IMR-90 (cell line): ENCODE data around the gene NHSL1. TPM values are rescaled to one million over a fixed set of nuclear protein-coding genes. Genes with fewer than 3 reads are reported as not detected.

ENCODE experiments used
- ATAC-seq: fragments of 200-7000 bp; cut with Tn5 transposase; 2 replicates; pipeline ENCODE4 v1.9.1; 2020; ENCODE audit warnings: low read depth, mild to moderate bottlenecking, moderate library complexity
- BruUV-seq: library from RNA; stranded (reverse); fragments of 400-500 nt; replicated peaks from 2 replicates; lab custom pipeline; 2021; lab: Mats Ljungman, UMichigan
- CTCF ChIA-PET: fragments of 300-600 bp; formaldehyde crosslinking; extraction: SDS; loops from one replicate; lab custom pipeline; 2021; ENCODE audit warnings: antibody characterized with exemption; lab: Yijun Ruan, JAX
- POLR2A ChIA-PET: fragments of 300-600 bp; sonication (Branson Sonifier 250); formaldehyde crosslinking; loops from one replicate; lab custom pipeline; 2022; ENCODE audit warnings: antibody characterized with exemption; ENCODE audit not compliant: unreplicated experiment; lab: Charles Lee
- DNase-seq: peaks from one replicate; pipeline ENCODE4 v3.0.0; 2013
- H2AFZ ChIP-seq: replicated peaks from 2 replicates; pipeline ENCODE3; 2013; ENCODE audit warnings: low read length, mild to moderate bottlenecking; ENCODE audit not compliant: poor library complexity
- H2AK5ac ChIP-seq: 2 replicates; pipeline ENCODE4 v1.6.1; 2013; ENCODE audit warnings: low read depth, low read length, inconsistent platforms
- H2AK9ac ChIP-seq: replicated peaks from 2 replicates; pipeline ENCODE3; 2013; ENCODE audit warnings: mild to moderate bottlenecking, low read depth, low read length, moderate library complexity; ENCODE audit not compliant: poor library complexity
- H2BK120ac ChIP-seq: 2 replicates; pipeline ENCODE4 v1.6.1; 2013; ENCODE audit warnings: low read depth, low read length, inconsistent platforms
- H2BK15ac ChIP-seq: 3 replicates; pipeline ENCODE4 v1.6.1; 2013; ENCODE audit warnings: low read depth, low read length, inconsistent platforms
- H2BK20ac ChIP-seq: 2 replicates; pipeline ENCODE4 v1.6.1; 2013; ENCODE audit warnings: low read depth, mild to moderate bottlenecking, inconsistent platforms, low read length, moderate library complexity
- H2BK5ac ChIP-seq: 2 replicates; pipeline ENCODE4 v1.6.1; 2013; ENCODE audit warnings: mild to moderate bottlenecking, low read depth, low read length, inconsistent platforms; ENCODE audit not compliant: poor library complexity, severe bottlenecking
- H3K14ac ChIP-seq: replicated peaks from 2 replicates; pipeline ENCODE4 v1.6.1; 2013; ENCODE audit warnings: low read depth, low read length, inconsistent platforms
- H3K18ac ChIP-seq: 2 replicates; pipeline ENCODE4 v1.6.1; 2013; ENCODE audit warnings: low read depth, low read length, control low read depth
- H3K23ac ChIP-seq: 2 replicates; pipeline ENCODE4 v1.6.1; 2013; ENCODE audit warnings: low read depth, low read length, inconsistent platforms
- H3K27ac ChIP-seq: 2 replicates; pipeline ENCODE4 v1.5.1; 2013; ENCODE audit warnings: mild to moderate bottlenecking, control low read depth, low read length; ENCODE audit not compliant: insufficient read depth
- H3K27me3 ChIP-seq: 2 replicates; pipeline ENCODE4 v1.6.1; 2013; ENCODE audit warnings: low read length; ENCODE audit not compliant: control insufficient read depth, insufficient read depth
- H3K36me3 ChIP-seq: 2 replicates; pipeline ENCODE4 v1.6.1; 2013; ENCODE audit warnings: low read length, mixed read lengths; ENCODE audit not compliant: control insufficient read depth, insufficient read depth
- H3K4ac ChIP-seq: 2 replicates; pipeline ENCODE4 v1.6.1; 2013; ENCODE audit warnings: low read depth, low read length, inconsistent platforms
- H3K4me1 ChIP-seq: 2 replicates; pipeline ENCODE4 v1.6.1; 2013; ENCODE audit warnings: low read length, mixed read lengths; ENCODE audit not compliant: control insufficient read depth, insufficient read depth
- H3K4me2 ChIP-seq: 2 replicates; pipeline ENCODE4 v1.6.1; 2013; ENCODE audit warnings: low read depth, mild to moderate bottlenecking, control low read depth, low read length, moderate library complexity
- H3K4me3 ChIP-seq: 2 replicates; pipeline ENCODE4 v1.5.1; 2013; ENCODE audit warnings: low read depth, mild to moderate bottlenecking, control low read depth, low read length, moderate library complexity; ENCODE audit not compliant: insufficient read depth
- H3K56ac ChIP-seq: 2 replicates; pipeline ENCODE4 v1.6.1; 2013; ENCODE audit warnings: low read length, inconsistent platforms; ENCODE audit not compliant: insufficient read depth; ENCODE audit errors: extremely low read depth
- H3K79me1 ChIP-seq, 2 experiments: 2 replicates each; pipeline ENCODE4 v1.6.1; 2013; ENCODE audit warnings: low read length in 2 of 2, inconsistent platforms in 1 of 2, low read depth in 1 of 2
- H3K9ac ChIP-seq: 2 replicates; pipeline ENCODE4 v1.6.1; 2013; ENCODE audit warnings: low read depth, low read length, control low read depth
- H3K9me1 ChIP-seq: 2 replicates; pipeline ENCODE4 v1.6.1; 2013; ENCODE audit warnings: low read length, inconsistent platforms; ENCODE audit not compliant: insufficient read depth
- H3K9me3 ChIP-seq: 2 replicates; pipeline ENCODE4 v1.6.1; 2013; ENCODE audit warnings: low read length; ENCODE audit not compliant: control insufficient read depth, insufficient read depth
- H4K20me1 ChIP-seq: 2 replicates; pipeline ENCODE4 v1.6.1; 2013; ENCODE audit warnings: low read length, inconsistent platforms; ENCODE audit not compliant: insufficient read depth
- H4K5ac ChIP-seq: 2 replicates; pipeline ENCODE4 v1.6.1; 2013; ENCODE audit warnings: mild to moderate bottlenecking, low read depth, low read length, control low read depth
- H4K8ac ChIP-seq, 2 experiments: 2 replicates each; pipeline ENCODE4 v1.6.1; 2013; ENCODE audit warnings: low read depth in 2 of 2, low read length in 2 of 2, control low read depth in 1 of 2, inconsistent platforms in 1 of 2
- H4K91ac ChIP-seq: 2 replicates; pipeline ENCODE4 v1.6.1; 2013; ENCODE audit warnings: low read depth, low read length, inconsistent platforms; ENCODE audit not compliant: insufficient read depth
- BHLHE40 ChIP-seq: fragments of 150-350 bp; IDR thresholded peaks from 2 replicates; pipeline ENCODE4 v1.6.1; 2016; ENCODE audit warnings: mild to moderate bottlenecking, low read depth, low read length
- CEBPB ChIP-seq: IDR thresholded peaks from 2 replicates; pipeline ENCODE4 v1.6.1; 2012; ENCODE audit warnings: low read depth, low read length, improper control_type of control experiment
- CHD1 ChIP-seq: IDR thresholded peaks from 2 replicates; pipeline ENCODE4 v1.6.1; 2012; ENCODE audit warnings: low read depth, low read length, improper control_type of control experiment
- CTCF ChIP-seq: conservative IDR thresholded peaks from 2 replicates; pipeline ENCODE4 v1.5.1; 2012; ENCODE audit warnings: mild to moderate bottlenecking, low read depth, low read length, improper control_type of control experiment
- ELK1 ChIP-seq: fragments of 150-350 bp; IDR thresholded peaks from 2 replicates; pipeline ENCODE4 v1.6.1; 2016; ENCODE audit warnings: low read depth, mild to moderate bottlenecking, low read length, moderate library complexity, borderline replicate concordance
- FOS ChIP-seq: fragments of 150-350 bp; IDR thresholded peaks from 2 replicates; pipeline ENCODE4 v1.6.1; 2016; ENCODE audit warnings: low read depth, low read length
- MAFK ChIP-seq: IDR thresholded peaks from 2 replicates; pipeline ENCODE4 v1.6.1; 2012; ENCODE audit warnings: low read depth, low read length, improper control_type of control experiment
- MAZ ChIP-seq: IDR thresholded peaks from 2 replicates; pipeline ENCODE4 v1.6.1; 2012; ENCODE audit warnings: low read depth, mild to moderate bottlenecking, low read length, improper control_type of control experiment, moderate library complexity, borderline replicate concordance
- MXI1 ChIP-seq: IDR thresholded peaks from 2 replicates; pipeline ENCODE4 v1.6.1; 2012; ENCODE audit warnings: low read depth, mild to moderate bottlenecking, low read length, moderate library complexity, borderline replicate concordance
- NFE2L2 ChIP-seq: fragments of 150-350 bp; IDR thresholded peaks from 2 replicates; pipeline ENCODE4 v1.6.1; 2016; ENCODE audit warnings: low read depth, mild to moderate bottlenecking, low read length
- POLR2A ChIP-seq: IDR thresholded peaks from 2 replicates; pipeline ENCODE4 v1.6.1; 2012; ENCODE audit warnings: mild to moderate bottlenecking, low read depth, low read length
- RAD21 ChIP-seq: IDR thresholded peaks from 2 replicates; pipeline ENCODE4 v1.6.1; 2012; ENCODE audit warnings: low read length, improper control_type of control experiment
- RCOR1 ChIP-seq: IDR thresholded peaks from 2 replicates; pipeline ENCODE4 v1.6.1; 2012; ENCODE audit warnings: mild to moderate bottlenecking, low read length, improper control_type of control experiment; ENCODE audit not compliant: insufficient replicate concordance
- RFX5 ChIP-seq: IDR thresholded peaks from 2 replicates; pipeline ENCODE4 v1.8.0; 2012; ENCODE audit warnings: low read depth, mild to moderate bottlenecking, low read length, moderate library complexity
- SMC3 ChIP-seq: fragments of 150-350 bp; IDR thresholded peaks from 2 replicates; pipeline ENCODE4 v1.6.1; 2016; ENCODE audit warnings: low read depth, mild to moderate bottlenecking, antibody characterized with exemption, low read length, moderate library complexity
- USF2 ChIP-seq: fragments of 150-350 bp; IDR thresholded peaks from 2 replicates; pipeline ENCODE4 v1.6.1; 2017; ENCODE audit warnings: mild to moderate bottlenecking, antibody characterized with exemption, low read length, low read depth
- WGBS, 2 experiments: methylation state at CpG; one replicate each; pipeline versions ENCODE4 v1.1.5 to v1.1.7; 2013; ENCODE audit warnings: missing lambda C conversion rate in 2 of 2; ENCODE audit not compliant: insufficient read length in 1 of 2; ENCODE audit errors: extremely low coverage in 2 of 2; 5-methylcytosine and 5-hydroxymethylcytosine counted together
- dilution Hi-C: fragments of 300-500 bp; cut with HindIII; formaldehyde crosslinking; loops from one replicate; pipeline ENCODE4 v1.14.3; 2018; ENCODE audit warnings: low sequenced_read_pairs; ENCODE audit not compliant: unreplicated experiment
- in situ Hi-C: fragments of 300-500 bp; cut with MboI; formaldehyde crosslinking; loops from 3 replicates; pipeline ENCODE4 v1.14.3; 2019; ENCODE audit warnings: low sequenced_read_pairs, inconsistent platforms, mixed read lengths
- intact Hi-C: fragments of 100-400 bp; cut with micrococcal nuclease; formaldehyde crosslinking; loops from 2 replicates; pipeline ENCODE4 v1.10.0; 2022
- polyA plus RNA-seq, 3 experiments: library from polyadenylated mRNA; depleted of rRNA; stranded (reverse); fragments of >200 nt; gene quantifications; 2 replicates each; pipeline ENCODE4 v1.2.3, GENCODE V29; 2012; ENCODE audit warnings: low replicate concordance in 1 of 3
- total RNA-seq: library from RNA; depleted of rRNA; stranded (reverse); fragments of >200 nt; gene quantifications from 2 replicates; pipeline ENCODE4 v1.2.3, GENCODE V29; 2012

Gene NHSL1
- total and polyA plus RNA-seq, 2 of the 4 experiments (the other 2 are of a cell fraction): 5.6 to 7.2 TPM

GRCh38 chr6:138477913-138478539 lies 21.3 kb downstream of the NHSL1 start:
- dilution Hi-C loops (no loop called here), intact Hi-C loops (no loop called here), in situ Hi-C loops (no loop called here)
- no peak for ATAC-seq
- no peak overlapping the region for H2AK9ac ChIP-seq
- no peak overlapping the region for H3K4me3 ChIP-seq
- H3K14ac ChIP-seq: no peak overlapping the region
- no peak overlapping the region for H2BK15ac ChIP-seq
- H2AK5ac ChIP-seq: no peak overlapping the region
- CTCF ChIA-PET: no interaction called here
- no peak overlapping the region for H3K18ac ChIP-seq
- H3K4me1 ChIP-seq: no peaks in the 10 kb centered on the region
- no peak overlapping the region for H2BK5ac ChIP-seq
- H4K5ac ChIP-seq: no peak overlapping the region
- H3K9me1 ChIP-seq: 0 out of 2 replicates have a peak, but pooled peaks cover 2% of the 10 kb centered on the region
- no peak overlapping the region for H2BK20ac ChIP-seq
- H3K4me2 ChIP-seq: no peak overlapping the region
- no peak overlapping the region for H4K8ac ChIP-seq
- H3K27ac ChIP-seq: no peak overlapping the region
- H3K23ac ChIP-seq: no peak overlapping the region
- no peak overlapping the region for H3K4ac ChIP-seq
- no peaks in the 10 kb centered on the region for H3K27me3 ChIP-seq
- H3K79me1 ChIP-seq: peaks cover 9 to 10% of the 10 kb centered on the region in 2 experiments; a peak in 3 of 4 replicates
- no peak overlapping the region for H3K9ac ChIP-seq
- H2AFZ ChIP-seq: no peak overlapping the region
- H4K20me1 ChIP-seq: no peaks in the 10 kb centered on the region
- no peaks in the 10 kb centered on the region for H3K36me3 ChIP-seq
- no CpG with 5 or more reads among the region's 4 CpGs for WGBS, 2 experiments
- no peaks in the 10 kb centered on the region for H3K9me3 ChIP-seq
- no peak overlapping the region for H3K56ac ChIP-seq
- TF ChIP-seq CHD1 (no peak), NFE2L2 (no peak), RFX5 (no peak), SMC3 (no peak), FOS (no peak), MXI1 (no peak), CEBPB (no peak), USF2 (no peak), BHLHE40 (no peak), MAZ (no peak), MAFK (no peak), RAD21 (no peak), CTCF (no peak), POLR2A (no peak), ELK1 (no peak), RCOR1 (no peak)
- H2BK120ac ChIP-seq: no peak overlapping the region
- H4K91ac ChIP-seq: no peak overlapping the region
- no peak for DNase-seq
- BruUV-seq: no TSS peak
- POLR2A ChIA-PET: no interaction called here
